GM12878 (cell line): ENCODE measurements around the gene HNRNPF. TPM values are rescaled to one million over a fixed set of nuclear protein-coding genes. Genes with fewer than 3 reads are reported as not detected.
A peak's percentile ranks its signal among the peaks of the same experiment; 100 is the strongest.

Experiments
- BRCA1 ChIP-seq: IDR thresholded peaks from 2 replicates; pipeline ENCODE4 v1.6.1; 2011; ENCODE audit warnings: low read depth, low read length, improper control_type of control experiment
- CBFB ChIP-seq: IDR thresholded peaks from 2 replicates; pipeline ENCODE4 v1.6.1; 2016; ENCODE audit warnings: antibody characterized with exemption, low read depth
- CHD4 ChIP-seq: fragments of 200-600 bp; sonication (generic); IDR thresholded peaks from 2 replicates; pipeline ENCODE4 v1.6.1; 2016; ENCODE audit warnings: mild to moderate bottlenecking
- EED ChIP-seq: sonication (generic); IDR thresholded peaks from 2 replicates; pipeline ENCODE4 v1.6.1; 2016; ENCODE audit warnings: antibody characterized with exemption, low read depth
- ETV6 ChIP-seq, 2 experiments: fragments of 450-650 bp in 1 of 2; IDR thresholded peaks in 1 of 2; conservative IDR thresholded peaks in 1 of 2; 2 replicates each; pipeline ENCODE4 v1.6.1; 2014; ENCODE audit warnings: antibody characterized with exemption in 1 of 2, borderline replicate concordance in 1 of 2, low read depth in 1 of 2, mild to moderate bottlenecking in 1 of 2, moderate library complexity in 1 of 2
- MTA3 ChIP-seq: IDR thresholded peaks from 2 replicates; pipeline ENCODE4 v1.6.1; 2012; ENCODE audit warnings: low read length, inconsistent platforms, borderline replicate concordance
- MXI1 ChIP-seq: fragments of 150-350 bp; IDR thresholded peaks from 2 replicates; pipeline ENCODE4 v1.6.1; 2011; ENCODE audit warnings: low read depth, mild to moderate bottlenecking, inconsistent platforms, low read length, improper control_type of control experiment
- NFXL1 ChIP-seq: fragments of 450-650 bp; IDR thresholded peaks from 2 replicates; pipeline ENCODE4 v1.6.1; 2017; ENCODE audit warnings: antibody characterized with exemption, mild to moderate bottlenecking, borderline replicate concordance
- NFYB ChIP-seq: IDR thresholded peaks from 2 replicates; pipeline ENCODE4 v1.6.1; 2011; ENCODE audit warnings: low read depth, mild to moderate bottlenecking, low read length, improper control_type of control experiment, moderate library complexity; ENCODE audit not compliant: insufficient read depth
- RELA ChIP-seq: fragments of 450-650 bp; IDR thresholded peaks from 2 replicates; pipeline ENCODE4 v1.8.0; 2014; ENCODE audit warnings: borderline replicate concordance; ENCODE audit not compliant: partially characterized antibody
- RFX5 ChIP-seq: IDR thresholded peaks from 2 replicates; pipeline ENCODE4 v1.6.1; 2011; ENCODE audit warnings: low read depth, low read length, improper control_type of control experiment
- SIN3A ChIP-seq: IDR thresholded peaks from 2 replicates; pipeline ENCODE4 v1.6.1; 2012; ENCODE audit warnings: low read depth, low read length, improper control_type of control experiment
- SREBF1 ChIP-seq: IDR thresholded peaks from 2 replicates; pipeline ENCODE4 v1.6.1; 2012; ENCODE audit warnings: mild to moderate bottlenecking, low read length
- SRF ChIP-seq, 2 experiments: IDR thresholded peaks; 2 replicates each; pipeline ENCODE4 v1.6.1; 2011; ENCODE audit warnings: low read depth in 2 of 2, low read length in 2 of 2, mild to moderate bottlenecking in 1 of 2, moderate library complexity in 1 of 2
- TAF1 ChIP-seq: IDR thresholded peaks from 2 replicates; pipeline ENCODE4 v1.6.1; 2011; ENCODE audit warnings: mild to moderate bottlenecking, low read depth, low read length, borderline replicate concordance
- ZNF217 ChIP-seq: fragments of 450-650 bp; IDR thresholded peaks from 2 replicates; pipeline ENCODE4 v1.6.1; 2017; ENCODE audit warnings: antibody characterized with exemption, mild to moderate bottlenecking
- polyA plus RNA-seq, 11 experiments: library from polyadenylated mRNA; depleted of rRNA in 4 of 11; unstranded in 6 of 11; stranded (reverse) in 5 of 11; fragments of >200 nt; fragmentation: Nextera tagmentation in 4 of 11; fragmentation: Illumina TruSeq in 1 of 11; extraction: Ambion mirVana in 4 of 11; extraction: Trizol in 1 of 11; gene quantifications; 1 replicate in 1 of 11; 2 replicates in 10 of 11; pipeline versions ENCODE4 v1.2.1 to v1.2.3, GENCODE V29; 2011 to 2016; ENCODE audit warnings: inconsistent platforms in 2 of 11, missing spikeins in 2 of 11, low read depth in 1 of 11
- total RNA-seq, 4 experiments: library from RNA; depleted of rRNA in 3 of 4; stranded (reverse); fragments of >200 nt in 3 of 4; fragmentation: Illumina TruSeq in 1 of 4; extraction: Trizol in 1 of 4; gene quantifications; 2 replicates each; pipeline versions ENCODE4 v1.2.1 to v1.2.3, GENCODE V29; 2013 to 2021
- TF ChIP-seq, protein P1 (sequence below): IDR thresholded peaks from 2 replicates; pipeline ENCODE4 v1.6.1; 2012; ENCODE audit warnings: mild to moderate bottlenecking, low read depth, low read length
- TF ChIP-seq, protein P2 (sequence below): fragments of 450-650 bp; IDR thresholded peaks from 2 replicates; pipeline ENCODE4 v1.6.1; 2017; ENCODE audit warnings: mild to moderate bottlenecking, low read depth, inconsistent platforms; ENCODE audit not compliant: poor library complexity, severe bottlenecking
- TF ChIP-seq, protein P3 (sequence below): IDR thresholded peaks from 2 replicates; pipeline ENCODE4 v1.6.1; 2011; ENCODE audit warnings: mild to moderate bottlenecking, low read depth, low read length, moderate library complexity; ENCODE audit not compliant: insufficient replicate concordance
- TF ChIP-seq, protein P4 (sequence below): fragments of 450-650 bp; IDR thresholded peaks from 2 replicates; pipeline ENCODE4 v1.6.1; 2017; ENCODE audit warnings: borderline replicate concordance

The HNRNPF gene
- total and polyA plus RNA-seq, 10 of the 15 experiments (the other 5 are each of a cell fraction or from before 2014, with no cell fraction given): 156 to 373 (median 293) TPM

DNA sequence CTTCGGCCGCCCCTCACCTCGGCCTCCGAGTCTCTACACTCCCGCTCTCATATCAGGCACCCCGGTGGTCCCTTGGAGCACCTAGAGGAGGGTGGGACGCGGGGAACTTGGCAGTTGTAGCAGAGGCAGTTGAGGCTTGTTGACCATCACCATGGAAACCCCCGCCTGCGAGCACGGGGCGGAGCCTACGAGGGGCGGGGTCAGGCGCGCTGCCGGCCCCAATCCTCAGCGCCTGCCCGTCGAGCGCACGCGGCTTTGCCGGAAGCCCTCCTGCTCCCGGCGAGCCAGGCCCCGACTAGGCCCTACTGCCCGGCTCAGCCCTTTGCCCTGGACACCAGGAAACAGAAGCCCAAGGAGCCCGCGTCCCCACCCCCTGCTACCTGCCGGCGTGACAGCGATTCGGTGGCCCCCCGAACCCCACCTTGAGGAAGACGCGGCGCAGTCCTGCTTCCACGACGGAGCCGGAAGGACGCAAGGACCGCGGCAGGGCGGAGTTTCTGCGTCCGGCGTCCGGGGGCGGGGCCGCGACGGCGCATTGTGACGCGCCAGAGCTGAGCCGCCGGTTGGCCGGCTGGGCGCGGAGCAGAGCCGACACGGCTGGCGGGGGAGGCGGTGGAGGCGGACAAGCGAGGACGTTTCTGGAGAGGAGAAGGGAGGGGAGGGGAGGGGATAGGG, at the start of gene HNRNPF (continued):
- TF ChIP-seq, protein P1, sequence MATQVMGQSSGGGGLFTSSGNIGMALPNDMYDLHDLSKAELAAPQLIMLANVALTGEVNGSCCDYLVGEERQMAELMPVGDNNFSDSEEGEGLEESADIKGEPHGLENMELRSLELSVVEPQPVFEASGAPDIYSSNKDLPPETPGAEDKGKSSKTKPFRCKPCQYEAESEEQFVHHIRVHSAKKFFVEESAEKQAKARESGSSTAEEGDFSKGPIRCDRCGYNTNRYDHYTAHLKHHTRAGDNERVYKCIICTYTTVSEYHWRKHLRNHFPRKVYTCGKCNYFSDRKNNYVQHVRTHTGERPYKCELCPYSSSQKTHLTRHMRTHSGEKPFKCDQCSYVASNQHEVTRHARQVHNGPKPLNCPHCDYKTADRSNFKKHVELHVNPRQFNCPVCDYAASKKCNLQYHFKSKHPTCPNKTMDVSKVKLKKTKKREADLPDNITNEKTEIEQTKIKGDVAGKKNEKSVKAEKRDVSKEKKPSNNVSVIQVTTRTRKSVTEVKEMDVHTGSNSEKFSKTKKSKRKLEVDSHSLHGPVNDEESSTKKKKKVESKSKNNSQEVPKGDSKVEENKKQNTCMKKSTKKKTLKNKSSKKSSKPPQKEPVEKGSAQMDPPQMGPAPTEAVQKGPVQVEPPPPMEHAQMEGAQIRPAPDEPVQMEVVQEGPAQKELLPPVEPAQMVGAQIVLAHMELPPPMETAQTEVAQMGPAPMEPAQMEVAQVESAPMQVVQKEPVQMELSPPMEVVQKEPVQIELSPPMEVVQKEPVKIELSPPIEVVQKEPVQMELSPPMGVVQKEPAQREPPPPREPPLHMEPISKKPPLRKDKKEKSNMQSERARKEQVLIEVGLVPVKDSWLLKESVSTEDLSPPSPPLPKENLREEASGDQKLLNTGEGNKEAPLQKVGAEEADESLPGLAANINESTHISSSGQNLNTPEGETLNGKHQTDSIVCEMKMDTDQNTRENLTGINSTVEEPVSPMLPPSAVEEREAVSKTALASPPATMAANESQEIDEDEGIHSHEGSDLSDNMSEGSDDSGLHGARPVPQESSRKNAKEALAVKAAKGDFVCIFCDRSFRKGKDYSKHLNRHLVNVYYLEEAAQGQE: no peak
- TF ChIP-seq SREBF1 (no peak), RELA (peak; percentile 7), ETV6 (conservative IDR thresholded peaks at IDR 0.05 in 1 of 2, IDR thresholded peaks at IDR 0.05 in 1 of 2; ENCODE audit: borderline replicate concordance in 1 of 2, low read depth in 1 of 2) (no peak), SIN3A (peak; percentile 93), EED (no peak), CBFB (peak; percentile 13; the same call in 1 of the 2 replicates), MTA3 (no peak), CHD4 (no peak), BRCA1 (no peak), NFYB (peak; percentile 56; the same call in 1 of the 2 replicates), MXI1 (peak; percentile 95), ZNF217 (no peak), SRF (IDR thresholded peaks at IDR 0.05; ENCODE audit: low read depth in 2 of 2, low read length in 2 of 2) (0 out of 4 replicates have a peak, but pooled peaks of 1 of the 2 experiments have one; percentile 23), NFXL1 (no peak), TAF1 (peak; percentile 51; the same call in 1 of the 2 replicates), RFX5 (no peak)
- TF ChIP-seq, protein P2, sequence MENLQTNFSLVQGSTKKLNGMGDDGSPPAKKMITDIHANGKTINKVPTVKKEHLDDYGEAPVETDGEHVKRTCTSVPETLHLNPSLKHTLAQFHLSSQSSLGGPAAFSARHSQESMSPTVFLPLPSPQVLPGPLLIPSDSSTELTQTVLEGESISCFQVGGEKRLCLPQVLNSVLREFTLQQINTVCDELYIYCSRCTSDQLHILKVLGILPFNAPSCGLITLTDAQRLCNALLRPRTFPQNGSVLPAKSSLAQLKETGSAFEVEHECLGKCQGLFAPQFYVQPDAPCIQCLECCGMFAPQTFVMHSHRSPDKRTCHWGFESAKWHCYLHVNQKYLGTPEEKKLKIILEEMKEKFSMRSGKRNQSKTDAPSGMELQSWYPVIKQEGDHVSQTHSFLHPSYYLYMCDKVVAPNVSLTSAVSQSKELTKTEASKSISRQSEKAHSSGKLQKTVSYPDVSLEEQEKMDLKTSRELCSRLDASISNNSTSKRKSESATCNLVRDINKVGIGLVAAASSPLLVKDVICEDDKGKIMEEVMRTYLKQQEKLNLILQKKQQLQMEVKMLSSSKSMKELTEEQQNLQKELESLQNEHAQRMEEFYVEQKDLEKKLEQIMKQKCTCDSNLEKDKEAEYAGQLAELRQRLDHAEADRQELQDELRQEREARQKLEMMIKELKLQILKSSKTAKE: no peak
- TF ChIP-seq, protein P3, sequence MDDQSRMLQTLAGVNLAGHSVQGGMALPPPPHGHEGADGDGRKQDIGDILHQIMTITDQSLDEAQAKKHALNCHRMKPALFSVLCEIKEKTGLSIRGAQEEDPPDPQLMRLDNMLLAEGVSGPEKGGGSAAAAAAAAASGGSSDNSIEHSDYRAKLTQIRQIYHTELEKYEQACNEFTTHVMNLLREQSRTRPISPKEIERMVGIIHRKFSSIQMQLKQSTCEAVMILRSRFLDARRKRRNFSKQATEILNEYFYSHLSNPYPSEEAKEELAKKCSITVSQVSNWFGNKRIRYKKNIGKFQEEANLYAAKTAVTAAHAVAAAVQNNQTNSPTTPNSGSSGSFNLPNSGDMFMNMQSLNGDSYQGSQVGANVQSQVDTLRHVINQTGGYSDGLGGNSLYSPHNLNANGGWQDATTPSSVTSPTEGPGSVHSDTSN: no peak
- TF ChIP-seq, protein P4, sequence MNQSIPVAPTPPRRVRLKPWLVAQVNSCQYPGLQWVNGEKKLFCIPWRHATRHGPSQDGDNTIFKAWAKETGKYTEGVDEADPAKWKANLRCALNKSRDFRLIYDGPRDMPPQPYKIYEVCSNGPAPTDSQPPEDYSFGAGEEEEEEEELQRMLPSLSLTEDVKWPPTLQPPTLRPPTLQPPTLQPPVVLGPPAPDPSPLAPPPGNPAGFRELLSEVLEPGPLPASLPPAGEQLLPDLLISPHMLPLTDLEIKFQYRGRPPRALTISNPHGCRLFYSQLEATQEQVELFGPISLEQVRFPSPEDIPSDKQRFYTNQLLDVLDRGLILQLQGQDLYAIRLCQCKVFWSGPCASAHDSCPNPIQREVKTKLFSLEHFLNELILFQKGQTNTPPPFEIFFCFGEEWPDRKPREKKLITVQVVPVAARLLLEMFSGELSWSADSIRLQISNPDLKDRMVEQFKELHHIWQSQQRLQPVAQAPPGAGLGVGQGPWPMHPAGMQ: no peak
